WERI-Rb-1 (cell line): ENCODE measurements around the gene WFDC10B.
"Not testable (repeated sequence)": the region's sequence is repeated elsewhere in the genome, so short reads cannot be mapped to it uniquely, and the experiment has no call there.

Source experiments
- DNase-seq: peaks from one replicate; pipeline ENCODE4 v3.0.0-alpha.2; 2020
- H3K27ac ChIP-seq: fragments of 250-450 bp; sonication (Bioruptor Pico); 2 replicates; pipeline ENCODE4 v1.5.1; 2020; ENCODE audit warnings: mild to moderate bottlenecking, moderate library complexity
- H3K27me3 ChIP-seq: fragments of 250-450 bp; sonication (Bioruptor Pico); 2 replicates; pipeline ENCODE4 v1.5.1; 2021; ENCODE audit warnings: mild to moderate bottlenecking, low read depth, moderate library complexity; ENCODE audit not compliant: insufficient read depth, severe bottlenecking
- H3K36me3 ChIP-seq: fragments of 250-450 bp; sonication (Bioruptor Pico); 2 replicates; pipeline ENCODE4 v1.5.1; 2020; ENCODE audit warnings: mild to moderate bottlenecking, moderate library complexity
- H3K4me3 ChIP-seq: 2 replicates; pipeline ENCODE4 v1.5.1; 2011; ENCODE audit warnings: low read depth, mild to moderate bottlenecking, control low read depth, low read length
- H3K9me3 ChIP-seq: fragments of 250-450 bp; sonication (Bioruptor Pico); 2 replicates; pipeline ENCODE4 v1.5.1; 2021; ENCODE audit warnings: mild to moderate bottlenecking, moderate library complexity; ENCODE audit not compliant: severe bottlenecking
- CTCF ChIP-seq: IDR thresholded peaks from 2 replicates; pipeline ENCODE4 v1.5.1; 2011; ENCODE audit warnings: low read depth, mild to moderate bottlenecking, control low read depth, inconsistent platforms, low read length

WFDC10B gene

GRCh38 chr20:45701873-45702272, 2.9 kb downstream of the WFDC10B start, which contains the start of gene WFDC13:
TSS of gene WFDC13 (plus strand) at chr20:45702038. CDS start at chr20:45702124, 86 bp downstream.
- Histone ChIP-seq H3K27ac (no peak within 1 kb of the TSS), H3K36me3 (no peaks in the 10 kb centered on the region), H3K9me3 (no peaks in the 10 kb centered on the region), H3K27me3 (no peaks in the 10 kb centered on the region), H3K4me3 (no peak within 1 kb of the TSS)
- TF ChIP-seq CTCF: no peak
- DNase-seq: no peak

GRCh38 chr20:45701104-45701503, 3.7 kb downstream of the WFDC10B start:
- H3K27ac ChIP-seq: no peak overlapping the region
- no peaks in the 10 kb centered on the region for H3K27me3 ChIP-seq
- no peak for TF ChIP-seq CTCF
- no peak overlapping the region for H3K4me3 ChIP-seq
- H3K9me3 ChIP-seq: no peaks in the 10 kb centered on the region
- DNase-seq: no peak
- no peaks in the 10 kb centered on the region for H3K36me3 ChIP-seq

- no peak for DNase-seq
Measured at GRCh38 chr20:45695496-45695895, 9.3 kb downstream of the WFDC10B start.

GRCh38 chr20:45693346-45693745, 11.5 kb downstream of the WFDC10B start:
- DNase-seq, H3K4me3 ChIP-seq, H3K36me3 ChIP-seq, H3K27me3 ChIP-seq, H3K9me3 ChIP-seq, H3K27ac ChIP-seq: not testable (repeated sequence)

More at GRCh38 chr20:45695496-45695895, 9.3 kb downstream of the WFDC10B start:
- Histone ChIP-seq H3K4me3 (no peak overlapping the region), H3K27ac (no peak overlapping the region), H3K36me3 (no peaks in the 10 kb centered on the region), H3K27me3 (no peaks in the 10 kb centered on the region), H3K9me3 (no peaks in the 10 kb centered on the region)
- TF ChIP-seq CTCF: no peak

GRCh38 chr20:45685896-45686295, 18.9 kb downstream of the WFDC10B start:
- no peaks in the 10 kb centered on the region for H3K27me3 ChIP-seq
- no peak overlapping the region for H3K27ac ChIP-seq
- DNase-seq: peak; percentile 12
- H3K9me3 ChIP-seq: no peaks in the 10 kb centered on the region
- no peak overlapping the region for H3K4me3 ChIP-seq
- TF ChIP-seq CTCF: peak; percentile 41
- no peaks in the 10 kb centered on the region for H3K36me3 ChIP-seq

GRCh38 chr20:45679650-45680049, 25.2 kb downstream of the WFDC10B start:
- Histone ChIP-seq H3K27me3 (no peaks in the 10 kb centered on the region), H3K27ac (no peak overlapping the region), H3K36me3 (no peaks in the 10 kb centered on the region), H3K9me3 (peaks cover 13% of the 10 kb centered on the region), H3K4me3 (no peak overlapping the region)
- DNase-seq: no peak
- TF ChIP-seq CTCF: no peak
